HCT116 (cell line): Measurements from ENCODE around the gene RBM33. TPM values are rescaled to one million over a fixed set of nuclear protein-coding genes. Genes with fewer than 3 reads are reported as not detected.
"Not testable (repeated sequence)": the region's sequence is repeated elsewhere in the genome, so short reads cannot be mapped to it uniquely, and the experiment has no call there.

ENCODE experiments used
- ATAC-seq: fragments of 200-7000 bp; cut with Tn5 transposase; 2 replicates; pipeline ENCODE4 v1.9.1; 2020; ENCODE audit warnings: mild to moderate bottlenecking, moderate library complexity
- BruUV-seq: library from RNA; stranded (reverse); fragments of 400-500 nt; replicated peaks from 2 replicates; lab custom pipeline; 2021; lab: Mats Ljungman, UMichigan
- CTCF ChIA-PET: fragments of 300-600 bp; sonication (Branson Sonifier 250); formaldehyde crosslinking; loops from one replicate; lab custom pipeline; 2021; ENCODE audit warnings: antibody characterized with exemption; lab: Charles Lee
- POLR2A ChIA-PET: fragments of 300-600, 350-600 bp; sonication (Branson Sonifier 250); formaldehyde crosslinking; loops from one replicate; lab custom pipeline; 2021; ENCODE audit warnings: antibody characterized with exemption; lab: Charles Lee
- RAD21 ChIA-PET, 2 experiments: fragments of 300-600 bp; sonication (Branson Sonifier 250); formaldehyde crosslinking; loops; one replicate each; lab custom pipeline; 2023; ENCODE audit warnings: low total read pairs in 2 of 2; ENCODE audit not compliant: uncharacterized antibody in 2 of 2, unreplicated experiment in 2 of 2, low non-redundant PET in 1 of 2; lab: Charles Lee
- DNase-seq: peaks from one replicate; pipeline ENCODE4 v3.0.0-alpha.2; 2010; ENCODE audit warnings: low read depth, low spot score
- H2AFZ ChIP-seq: fragments of 200-600 bp; shearing (Covaris generic), sonication (generic); 2 replicates; pipeline ENCODE4 v1.6.1; 2017; ENCODE audit warnings: low read depth, mixed run types, mixed read lengths, antibody characterized with exemption, low read length; ENCODE audit not compliant: poor library complexity, severe bottlenecking
- H3K27ac ChIP-seq: 2 replicates; pipeline ENCODE4 v1.5.1; 2012; ENCODE audit warnings: low read depth, low read length
- H3K27me3 ChIP-seq: fragments of 200-600 bp; sonication (generic); 2 replicates; pipeline ENCODE4 v1.6.1; 2016; ENCODE audit warnings: mixed run types, low read length, mixed read lengths; ENCODE audit not compliant: insufficient read depth
- H3K36me3 ChIP-seq, 2 experiments: fragments of 200-500 bp in 1 of 2; fragments of 200-600 bp in 1 of 2; sonication (Bioruptor generic) in 1 of 2; sonication (generic) in 1 of 2; 2 replicates each; pipeline versions ENCODE4 v1.5.1 to v1.6.1; 2014 to 2016; ENCODE audit warnings: low read length in 2 of 2, inconsistent platforms in 1 of 2, mixed read lengths in 1 of 2, mixed run types in 1 of 2; ENCODE audit not compliant: insufficient read depth in 2 of 2, control insufficient read depth in 1 of 2
- H3K4me1 ChIP-seq, 2 experiments: fragments of 200-600 bp in 1 of 2; sonication (generic) in 1 of 2; 2 replicates each; pipeline versions ENCODE4 v1.5.1 to v1.6.1; 2012 to 2017; ENCODE audit warnings: low read length in 2 of 2, inconsistent platforms in 1 of 2, mild to moderate bottlenecking in 1 of 2, mixed read lengths in 1 of 2, mixed run types in 1 of 2, moderate library complexity in 1 of 2; ENCODE audit not compliant: insufficient read depth in 2 of 2, control insufficient read depth in 1 of 2
- H3K4me2 ChIP-seq: fragments of 200-600 bp; sonication (generic); 2 replicates; pipeline ENCODE4 v1.6.1; 2017; ENCODE audit warnings: mixed run types, low read length, mixed read lengths
- H3K4me3 ChIP-seq, 2 experiments: fragments of 200-600 bp in 1 of 2; sonication (generic) in 1 of 2; replicated peaks in 1 of 2; 2 replicates each; pipeline ENCODE4 v1.5.1; 2011 to 2016; ENCODE audit warnings: low read length in 2 of 2, control low read depth in 1 of 2, low read depth in 1 of 2, mild to moderate bottlenecking in 1 of 2, mixed read lengths in 1 of 2, mixed run types in 1 of 2
- H3K79me2 ChIP-seq: fragments of 200-600 bp; sonication (generic); 2 replicates; pipeline ENCODE4 v1.6.1; 2017; ENCODE audit warnings: mild to moderate bottlenecking, mixed run types, low read length, moderate library complexity, mixed read lengths; ENCODE audit not compliant: insufficient read depth
- H3K9ac ChIP-seq: fragments of 200-600 bp; sonication (generic); 2 replicates; pipeline ENCODE4 v1.6.1; 2016; ENCODE audit warnings: low read length, mixed read lengths
- H3K9me2 ChIP-seq: fragments of 200-600 bp; sonication (generic), shearing (Covaris generic); 2 replicates; pipeline ENCODE4 v1.6.1; 2017; ENCODE audit warnings: mixed run types, mild to moderate bottlenecking, moderate library complexity; ENCODE audit not compliant: insufficient read depth
- H3K9me3 ChIP-seq, 2 experiments: fragments of 200-500 bp in 1 of 2; fragments of 200-600 bp in 1 of 2; sonication (Bioruptor generic) in 1 of 2; sonication (generic) in 1 of 2; 2 replicates each; pipeline ENCODE4 v1.6.1; 2014 to 2017; ENCODE audit warnings: low read length in 2 of 2, mixed read lengths in 2 of 2, inconsistent platforms in 1 of 2, low read depth in 1 of 2, mild to moderate bottlenecking in 1 of 2, mixed run types in 1 of 2, moderate library complexity in 1 of 2; ENCODE audit not compliant: control insufficient read depth in 1 of 2, insufficient read depth in 1 of 2
- H4K20me1 ChIP-seq: fragments of 200-600 bp; sonication (generic), shearing (Covaris generic); 2 replicates; pipeline ENCODE4 v1.6.1; 2017; ENCODE audit warnings: mixed run types, mild to moderate bottlenecking, moderate library complexity; ENCODE audit not compliant: insufficient read depth
- CBX3 ChIP-seq: IDR thresholded peaks from 2 replicates; pipeline ENCODE4 v1.6.1; 2012; ENCODE audit warnings: low read depth
- CEBPB ChIP-seq: IDR thresholded peaks from 2 replicates; pipeline ENCODE4 v1.6.1; 2012; ENCODE audit warnings: low read depth
- CTCF ChIP-seq, 3 experiments: fragments of 200-600 bp in 1 of 3; sonication (generic) in 1 of 3; IDR thresholded peaks in 2 of 3; conservative IDR thresholded peaks in 1 of 3; 2 replicates each; pipeline ENCODE4 v1.5.1; 2012 to 2017; ENCODE audit warnings: low read depth in 2 of 3, low read length in 2 of 3, antibody characterized with exemption in 1 of 3, borderline replicate concordance in 1 of 3, control low read depth in 1 of 3, mild to moderate bottlenecking in 1 of 3, mixed read lengths in 1 of 3, mixed run types in 1 of 3, moderate library complexity in 1 of 3; ENCODE audit not compliant: insufficient read depth in 1 of 3
- EGR1 ChIP-seq: IDR thresholded peaks from 2 replicates; pipeline ENCODE4 v1.6.1; 2012; ENCODE audit warnings: low read depth
- ELF1 ChIP-seq: IDR thresholded peaks from 2 replicates; pipeline ENCODE4 v1.6.1; 2012; ENCODE audit warnings: low read depth, borderline replicate concordance
- EZH2 ChIP-seq: fragments of 200-600 bp; sonication (generic); IDR thresholded peaks from 2 replicates; pipeline ENCODE4 v1.6.1; 2017; ENCODE audit warnings: antibody characterized with exemption, mixed run types
- FOSL1 ChIP-seq: IDR thresholded peaks from 2 replicates; pipeline ENCODE4 v1.6.1; 2012; ENCODE audit warnings: low read depth
- MAX ChIP-seq: IDR thresholded peaks from 2 replicates; pipeline ENCODE4 v1.6.1; 2012
- POLR2A ChIP-seq: IDR thresholded peaks from 2 replicates; pipeline ENCODE4 v1.7.0; 2011; ENCODE audit warnings: borderline replicate concordance; ENCODE audit not compliant: insufficient read depth, insufficient read length; ENCODE audit errors: extremely low read depth
- RAD21 ChIP-seq: IDR thresholded peaks from 2 replicates; pipeline ENCODE4 v1.6.1; 2012; ENCODE audit warnings: low read depth, mild to moderate bottlenecking
- SP1 ChIP-seq: IDR thresholded peaks from 2 replicates; pipeline ENCODE4 v1.6.1; 2012; ENCODE audit warnings: low read depth
- SRF ChIP-seq: IDR thresholded peaks from 2 replicates; pipeline ENCODE4 v1.6.1; 2012; ENCODE audit warnings: low read depth
- TCF7L2 ChIP-seq: IDR thresholded peaks from 2 replicates; pipeline ENCODE4 v1.7.0; 2011; ENCODE audit warnings: borderline replicate concordance, inconsistent platforms; ENCODE audit not compliant: insufficient read depth, insufficient read length; ENCODE audit errors: extremely low read depth
- YY1 ChIP-seq: IDR thresholded peaks from 2 replicates; pipeline ENCODE4 v1.6.1; 2011; ENCODE audit warnings: low read length, low read depth, moderate library complexity, mild to moderate bottlenecking; ENCODE audit not compliant: insufficient replicate concordance; ENCODE audit errors: extremely low read depth
- ZFX ChIP-seq: fragments of 450-650 bp; IDR thresholded peaks from 2 replicates; pipeline ENCODE4 v1.6.1; 2017
- intact Hi-C: fragments of 100-400 bp; cut with micrococcal nuclease; formaldehyde crosslinking; loops from 2 replicates; pipeline ENCODE4 v1.10.0; 2022
- total RNA-seq: library from RNA; stranded (reverse); gene quantifications from one replicate; pipeline ENCODE4 v1.2.1, GENCODE V29; 2021; ENCODE audit not compliant: unreplicated experiment

RBM33 gene
- total RNA-seq, 1 experiment from 2014 or later: 64.3 TPM

- no peak overlapping the region for H3K4me2 ChIP-seq
- ChIA-PET CTCF (interaction anchor here (3.6 kb wide), 1 partner anchor 14 kb away, joined by 23 read pairs; no protein-coding TSS in a partner anchor), POLR2A (no interaction called here), RAD21 (no interaction called here)
- H3K4me3 ChIP-seq: no peak overlapping the region
- TF ChIP-seq MAX (no peak), ELF1 (no peak), TCF7L2 (no peak), EZH2 (no peak), ZFX (no peak), YY1 (no peak), POLR2A (no peak), CBX3 (no peak), FOSL1 (no peak), EGR1 (no peak), CEBPB (no peak), SRF (no peak), RAD21 (no peak), SP1 (no peak), CTCF (IDR thresholded peaks at IDR 0.05 in 2 of 3, conservative IDR thresholded peaks at IDR 0.05 in 1 of 3; ENCODE audit: borderline replicate concordance in 1 of 3, insufficient read depth in 1 of 3, low read depth in 2 of 3, low read length in 2 of 3) (no peak)
- H3K4me1 ChIP-seq: no peaks in the 10 kb centered on the region
- intact Hi-C loops: no loop called here
- H3K9me3 ChIP-seq: no peaks in the 10 kb centered on the region
- no TSS peak for BruUV-seq
- no peaks in the 10 kb centered on the region for H3K36me3 ChIP-seq
- H3K9ac ChIP-seq: no peak overlapping the region
- no peak overlapping the region for H2AFZ ChIP-seq
- ATAC-seq: no peak
- no peaks in the 10 kb centered on the region for H4K20me1 ChIP-seq
- no peaks in the 10 kb centered on the region for H3K27me3 ChIP-seq
- H3K79me2 ChIP-seq: no peaks in the 10 kb centered on the region
- DNase-seq: no peak
- no peak overlapping the region for H3K27ac ChIP-seq
- no peaks in the 10 kb centered on the region for H3K9me2 ChIP-seq
Measured at GRCh38 chr7:155612658-155613057, 31.8 kb upstream of the RBM33 start.

DNA sequence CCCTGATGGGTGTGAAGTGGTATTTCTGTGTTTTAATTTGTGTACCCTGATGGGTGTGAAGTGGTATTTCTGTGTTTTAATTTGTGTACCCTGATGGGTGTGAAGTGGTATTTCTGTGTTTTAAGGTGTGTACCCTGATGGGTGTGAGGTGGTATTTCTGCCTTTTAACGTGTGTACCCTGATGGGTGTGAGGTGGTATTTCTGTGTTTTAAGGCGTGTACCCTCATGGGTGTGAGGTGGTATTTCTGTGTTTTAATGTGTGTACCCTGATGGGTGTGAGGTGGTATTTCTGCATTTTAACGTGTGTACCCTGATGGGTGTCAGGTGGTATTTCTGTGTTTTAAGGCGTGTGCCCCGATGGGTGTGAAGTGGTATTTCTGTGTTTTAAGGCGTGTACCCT, 29.4 kb upstream of the RBM33 start:
- H3K4me1 ChIP-seq, H3K4me3 ChIP-seq, intact Hi-C loops, H3K27me3 ChIP-seq, CTCF ChIA-PET, H3K79me2 ChIP-seq, H4K20me1 ChIP-seq, H3K9me2 ChIP-seq, BruUV-seq, H3K27ac ChIP-seq, H3K9ac ChIP-seq, H3K36me3 ChIP-seq, H2AFZ ChIP-seq, DNase-seq, H3K4me2 ChIP-seq, ATAC-seq, H3K9me3 ChIP-seq, POLR2A ChIA-PET, RAD21 ChIA-PET: not testable (repeated sequence)
